ENCODE measurements around the gene PLBD2.

PLBD2 gene

GRCh38 chr12:113390064-113391043, 32.0 kb downstream of the PLBD2 start:
- DNase-seq (ENCODE audit: low spot score) = no peak
- Mint-ChIP-seq H3K4me1 (ENCODE audit: low read depth) (no peaks in the 10 kb centered on the region), H3K9me3 (no peaks in the 10 kb centered on the region), H3K27me3 (ENCODE audit: low read depth) (no peaks in the 10 kb centered on the region), H3K36me3 (ENCODE audit: low read depth) (peaks cover 3% of the 10 kb centered on the region), H3K4me3 (no peak overlapping the region), H3K27ac (no peak overlapping the region)

- H3K4me1 Mint-ChIP-seq (ENCODE audit: low read depth) = no peaks in the 10 kb centered on the region
- no peaks in the 10 kb centered on the region for H3K27me3 Mint-ChIP-seq (ENCODE audit: low read depth)
- H3K36me3 Mint-ChIP-seq (ENCODE audit: low read depth) = peaks cover 3% of the 10 kb centered on the region
- H3K27ac Mint-ChIP-seq = no peak overlapping the region
- no peak overlapping the region for H3K4me3 Mint-ChIP-seq
- no peak for DNase-seq (ENCODE audit: low spot score)
- no peaks in the 10 kb centered on the region for H3K9me3 Mint-ChIP-seq
These were observed 32.8 kb downstream of the PLBD2 start for GRCh38 chr12:113391145-113391544.

DNA sequence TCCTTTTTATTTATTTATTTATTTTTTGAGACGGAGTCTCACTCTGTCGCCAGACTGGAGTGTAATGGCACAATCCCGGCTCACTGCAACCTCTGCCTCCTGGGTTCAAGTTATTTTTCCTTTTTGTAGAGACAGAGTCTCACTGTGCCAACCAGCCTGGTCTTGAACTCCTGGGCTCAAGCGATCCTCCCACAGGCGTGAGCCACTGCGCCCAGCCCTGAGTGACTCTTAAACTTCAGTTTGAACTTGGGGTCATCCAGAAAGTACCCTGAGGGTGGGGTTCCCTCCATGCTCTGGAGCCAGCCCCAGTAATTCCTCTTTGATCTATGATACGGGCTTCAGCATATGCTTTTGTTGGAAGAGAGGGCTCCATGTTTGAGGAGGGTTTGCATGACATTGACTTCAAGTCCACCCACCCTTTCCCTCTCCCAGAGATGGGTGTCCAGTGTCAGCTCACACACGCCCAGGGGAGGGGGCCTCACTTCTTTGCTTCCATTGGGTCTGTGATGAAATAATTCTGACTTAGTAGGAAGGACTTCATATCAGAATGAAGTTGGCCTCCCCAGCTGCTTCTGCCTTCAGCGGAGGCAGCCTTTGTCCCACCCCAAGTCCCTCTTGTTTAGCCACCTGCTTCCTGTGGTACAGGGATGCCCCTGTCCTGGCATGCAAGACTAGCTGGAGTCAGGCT, 33.4 kb downstream of the PLBD2 start:
- no peaks in the 10 kb centered on the region for H3K27me3 Mint-ChIP-seq (ENCODE audit: low read depth)
- no peaks in the 10 kb centered on the region for H3K4me1 Mint-ChIP-seq (ENCODE audit: low read depth)
- H3K36me3 Mint-ChIP-seq (ENCODE audit: low read depth) = peaks cover 3% of the 10 kb centered on the region
- no peak for DNase-seq (ENCODE audit: low spot score)
- no peaks in the 10 kb centered on the region for H3K9me3 Mint-ChIP-seq
- H3K27ac Mint-ChIP-seq = no peak overlapping the region
- H3K4me3 Mint-ChIP-seq = no peak overlapping the region

DNA sequence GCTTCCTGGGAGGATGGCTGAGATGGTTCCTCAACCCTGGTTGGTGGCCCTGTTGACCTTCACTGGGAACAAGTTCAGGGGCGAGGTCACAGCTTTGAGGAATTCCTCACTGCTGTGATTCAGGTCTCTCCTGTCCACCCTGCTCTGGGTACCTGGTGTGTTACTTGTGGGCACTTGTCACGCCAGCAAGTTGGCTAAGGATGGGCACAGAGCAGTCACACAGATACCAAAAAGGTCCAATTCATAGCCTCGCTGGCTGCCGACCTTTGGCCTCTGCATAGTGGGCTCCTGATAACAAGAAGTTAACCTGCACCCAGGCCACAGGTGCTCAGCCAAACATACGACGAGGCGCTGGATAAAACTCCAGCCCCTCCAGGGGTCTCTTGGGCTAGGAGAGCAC, 34.1 kb downstream of the PLBD2 start:
- no peak overlapping the region for H3K4me3 Mint-ChIP-seq
- no peaks in the 10 kb centered on the region for H3K9me3 Mint-ChIP-seq
- H3K36me3 Mint-ChIP-seq (ENCODE audit: low read depth) = peaks cover 3% of the 10 kb centered on the region
- no peaks in the 10 kb centered on the region for H3K4me1 Mint-ChIP-seq (ENCODE audit: low read depth)
- no peaks in the 10 kb centered on the region for H3K27me3 Mint-ChIP-seq (ENCODE audit: low read depth)
- H3K27ac Mint-ChIP-seq = no peak overlapping the region
- DNase-seq (ENCODE audit: low spot score) = no peak

GRCh38 chr12:113392988-113393579, 34.7 kb downstream of the PLBD2 start:
- no peak for DNase-seq (ENCODE audit: low spot score)
- Mint-ChIP-seq H3K27me3 (ENCODE audit: low read depth) (no peaks in the 10 kb centered on the region), H3K4me1 (ENCODE audit: low read depth) (no peaks in the 10 kb centered on the region), H3K9me3 (no peaks in the 10 kb centered on the region), H3K4me3 (no peak overlapping the region), H3K27ac (no peak overlapping the region), H3K36me3 (ENCODE audit: low read depth) (peaks cover 3% of the 10 kb centered on the region)

DNA sequence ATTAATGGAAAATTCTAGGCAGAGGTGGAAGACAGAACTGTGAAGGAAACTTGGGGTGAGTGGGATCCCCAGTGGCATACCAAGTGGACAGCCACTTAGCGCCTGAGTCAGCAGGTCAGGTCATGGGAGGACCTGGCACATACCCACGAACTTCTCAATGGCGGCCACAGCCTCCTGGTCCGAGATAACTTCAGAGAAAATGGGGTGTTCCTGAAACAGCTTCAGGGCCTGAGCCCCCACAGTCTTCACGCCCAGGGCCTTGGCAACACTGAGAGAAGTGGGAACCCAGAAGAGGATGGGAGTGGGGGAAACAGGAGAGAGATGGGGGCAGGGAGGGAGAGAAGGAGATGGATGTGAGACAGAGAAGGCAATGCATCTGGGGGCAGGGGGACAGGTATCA, 35.4 kb downstream of the PLBD2 start:
- Mint-ChIP-seq H3K9me3 (no peaks in the 10 kb centered on the region), H3K4me1 (ENCODE audit: low read depth) (no peaks in the 10 kb centered on the region), H3K27me3 (ENCODE audit: low read depth) (no peaks in the 10 kb centered on the region), H3K4me3 (no peak overlapping the region), H3K36me3 (ENCODE audit: low read depth) (peaks cover under 1% of the 10 kb centered on the region), H3K27ac (no peak overlapping the region)
- no peak for DNase-seq (ENCODE audit: low spot score)

GRCh38 chr12:113395119-113395518, 36.7 kb downstream of the PLBD2 start:
- no peak overlapping the region for H3K4me3 Mint-ChIP-seq
- H3K27ac Mint-ChIP-seq = no peak overlapping the region
- no peaks in the 10 kb centered on the region for H3K4me1 Mint-ChIP-seq (ENCODE audit: low read depth)
- no peaks in the 10 kb centered on the region for H3K9me3 Mint-ChIP-seq
- DNase-seq (ENCODE audit: low spot score) = no peak
- H3K27me3 Mint-ChIP-seq (ENCODE audit: low read depth) = no peaks in the 10 kb centered on the region
- no peaks in the 10 kb centered on the region for H3K36me3 Mint-ChIP-seq (ENCODE audit: low read depth)

DNA sequence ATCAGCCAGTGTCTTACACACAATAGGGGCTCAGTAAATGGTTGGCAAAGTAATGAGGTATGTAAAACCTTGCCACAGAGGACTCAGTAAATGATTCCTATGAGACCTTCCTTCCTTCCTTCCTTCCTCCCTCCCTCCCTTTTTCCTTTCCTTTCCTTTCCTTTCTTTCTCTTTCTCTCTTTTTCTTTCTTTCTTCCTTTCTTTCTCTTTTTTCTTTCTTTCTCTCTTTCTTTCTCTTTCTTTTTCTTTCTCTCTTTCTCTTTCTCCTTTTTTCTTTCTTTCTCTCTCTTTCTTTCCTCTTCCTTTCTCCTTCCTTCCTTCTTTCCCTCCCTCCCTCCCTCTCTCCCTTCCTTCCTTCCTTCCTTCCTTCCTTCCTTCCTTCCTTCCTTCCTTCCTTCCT, 37.8 kb downstream of the PLBD2 start:
- H3K4me1 Mint-ChIP-seq (ENCODE audit: low read depth) = no peaks in the 10 kb centered on the region
- no peak overlapping the region for H3K4me3 Mint-ChIP-seq
- no peaks in the 10 kb centered on the region for H3K9me3 Mint-ChIP-seq
- DNase-seq (ENCODE audit: low spot score) = no peak
- H3K36me3 Mint-ChIP-seq (ENCODE audit: low read depth) = no peaks in the 10 kb centered on the region
- no peak overlapping the region for H3K27ac Mint-ChIP-seq
- no peaks in the 10 kb centered on the region for H3K27me3 Mint-ChIP-seq (ENCODE audit: low read depth)

DNA sequence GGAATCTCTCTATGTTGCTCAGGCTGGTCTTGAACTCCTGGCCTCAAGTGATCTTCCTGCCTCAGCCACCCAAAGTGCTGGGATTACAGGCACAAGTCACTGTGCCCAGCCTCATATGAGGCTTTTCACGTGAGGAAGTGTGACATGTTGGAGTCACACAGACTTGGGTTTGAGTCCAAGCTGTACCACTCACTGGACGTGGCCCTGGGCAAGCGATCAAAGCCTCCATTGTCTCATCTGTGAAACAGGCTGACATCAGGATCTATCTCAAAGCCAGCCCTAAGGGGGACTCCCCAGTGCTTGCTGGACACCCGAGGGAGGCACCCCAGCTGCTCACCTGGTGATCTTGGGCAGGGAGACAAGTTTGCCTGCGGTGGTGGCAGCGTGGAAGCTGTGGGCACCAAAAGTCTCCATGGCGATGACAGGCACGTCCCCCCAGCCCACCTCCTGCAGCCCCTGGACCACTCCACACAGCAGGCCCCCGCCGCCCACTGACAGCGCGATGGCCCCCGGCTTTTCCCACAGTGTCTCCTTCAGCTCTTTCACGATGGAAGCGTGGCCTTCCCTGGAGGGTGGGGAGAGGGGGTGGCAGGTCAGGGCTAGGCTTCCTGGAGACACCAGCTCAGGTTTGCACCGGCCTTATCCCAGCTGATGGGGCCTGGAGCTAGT, 38.6 kb downstream of the PLBD2 start:
- H3K9me3 Mint-ChIP-seq = no peaks in the 10 kb centered on the region
- H3K36me3 Mint-ChIP-seq (ENCODE audit: low read depth) = no peaks in the 10 kb centered on the region
- H3K27ac Mint-ChIP-seq = no peak overlapping the region
- H3K4me1 Mint-ChIP-seq (ENCODE audit: low read depth) = no peaks in the 10 kb centered on the region
- no peak for DNase-seq (ENCODE audit: low spot score)
- H3K4me3 Mint-ChIP-seq = no peak overlapping the region
- no peaks in the 10 kb centered on the region for H3K27me3 Mint-ChIP-seq (ENCODE audit: low read depth)

DNA sequence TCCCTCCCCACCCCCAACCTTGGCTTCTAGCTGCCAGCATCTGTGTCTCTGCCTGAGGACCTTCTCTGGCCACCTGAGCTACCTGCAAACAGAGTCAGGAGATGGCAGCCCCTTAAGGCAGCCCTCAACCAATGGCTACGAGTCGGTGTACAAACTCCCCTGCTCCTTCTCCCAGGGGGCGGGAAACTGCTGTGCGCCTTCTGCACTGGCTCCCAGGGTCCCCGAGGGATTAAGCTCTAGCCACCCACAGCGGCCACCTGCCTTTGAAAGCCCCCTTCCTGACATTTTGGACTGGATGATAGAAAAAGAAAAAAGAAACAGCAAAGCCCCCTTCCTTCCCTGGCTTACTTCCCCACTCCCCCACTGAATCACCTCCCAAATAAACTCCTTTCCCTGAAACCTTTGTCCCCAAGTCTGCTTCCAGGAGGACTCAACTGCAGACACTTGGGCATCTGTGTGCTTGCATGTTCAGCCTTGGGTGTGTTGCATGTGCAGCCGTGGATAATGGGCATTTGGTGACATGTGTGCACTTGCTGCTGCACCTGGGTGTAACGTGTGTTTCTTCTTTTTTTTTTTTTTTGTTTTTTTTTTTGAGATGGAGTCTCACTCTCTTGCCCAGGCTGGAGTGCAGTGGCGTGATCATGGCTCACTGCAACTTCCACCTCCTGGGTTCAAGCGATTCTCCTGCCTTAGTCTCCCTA, 39.3 kb downstream of the PLBD2 start:
- H3K27ac Mint-ChIP-seq = no peak overlapping the region
- DNase-seq (ENCODE audit: low spot score) = no peak
- no peaks in the 10 kb centered on the region for H3K27me3 Mint-ChIP-seq (ENCODE audit: low read depth)
- H3K4me3 Mint-ChIP-seq = no peak overlapping the region
- H3K9me3 Mint-ChIP-seq = no peaks in the 10 kb centered on the region
- no peaks in the 10 kb centered on the region for H3K4me1 Mint-ChIP-seq (ENCODE audit: low read depth)
- H3K36me3 Mint-ChIP-seq (ENCODE audit: low read depth) = no peaks in the 10 kb centered on the region

GRCh38 chr12:113398346-113399290, 40.2 kb downstream of the PLBD2 start:
- no peaks in the 10 kb centered on the region for H3K9me3 Mint-ChIP-seq

DNA sequence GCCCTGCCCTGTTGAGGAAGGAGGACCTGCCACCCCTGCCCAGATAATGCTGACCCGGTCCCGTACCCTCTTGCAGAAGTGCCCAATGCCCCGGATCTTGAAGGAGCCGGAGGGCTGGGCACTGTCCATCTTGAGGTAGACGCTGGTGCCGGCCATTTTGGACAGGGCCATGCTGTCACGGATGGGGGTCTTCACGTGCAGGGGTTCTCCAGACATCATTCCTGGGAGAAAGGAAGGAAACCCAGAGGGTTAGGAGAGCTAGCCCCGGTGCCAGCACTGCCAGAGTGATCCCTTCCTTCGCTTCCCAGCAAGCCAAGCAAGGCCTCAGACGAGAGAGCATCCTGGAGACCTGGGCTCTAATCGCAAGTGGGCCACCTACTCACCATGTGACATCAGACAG, 41.1 kb downstream of the PLBD2 start:
- Mint-ChIP-seq H3K27me3 (ENCODE audit: low read depth) (peaks cover 3% of the 10 kb centered on the region), H3K4me3 (no peak overlapping the region), H3K27ac (no peak overlapping the region), H3K9me3 (no peaks in the 10 kb centered on the region), H3K4me1 (ENCODE audit: low read depth) (no peaks in the 10 kb centered on the region), H3K36me3 (ENCODE audit: low read depth) (no peaks in the 10 kb centered on the region)
- no peak for DNase-seq (ENCODE audit: low spot score)

More at GRCh38 chr12:113398346-113399290, 40.2 kb downstream of the PLBD2 start:
- Mint-ChIP-seq H3K27ac (no peak overlapping the region), H3K27me3 (ENCODE audit: low read depth) (no peaks in the 10 kb centered on the region), H3K36me3 (ENCODE audit: low read depth) (no peaks in the 10 kb centered on the region), H3K4me3 (no peak overlapping the region), H3K4me1 (ENCODE audit: low read depth) (no peaks in the 10 kb centered on the region)
- DNase-seq (ENCODE audit: low spot score) = no peak

Measured in T-helper 2 cell treated with Interferon-gamma antibody and Interleukin-4, amounts not matched to agents 5 μg/mL and 100 μg/mL, for 36 hours (primary cell).